Measurements from ENCODE around the gene PAMR1. TPM values are rescaled to one million over a fixed set of nuclear protein-coding genes. Genes with fewer than 3 reads are reported as not detected.

The PAMR1 gene
- total RNA-seq, 1 donor from 2014 or later = 0.21 TPM

- H3K9me3 Mint-ChIP-seq = peaks cover 9% of the 10 kb centered on the region
- peaks cover 23% of the 10 kb centered on the region for H3K27me3 Mint-ChIP-seq (ENCODE audit: low read depth)
- TF ChIP-seq CTCF (conservative IDR thresholded peaks at IDR 0.05) = no peak
- H3K4me3 Mint-ChIP-seq = no peak overlapping the region
- H3K4me1 Mint-ChIP-seq = no peaks in the 10 kb centered on the region
- no peak for DNase-seq (ENCODE audit: low read depth, low spot score)
- H3K27ac Mint-ChIP-seq (ENCODE audit: unreplicated experiment) = no peak overlapping the region
- H3K36me3 Mint-ChIP-seq (ENCODE audit: low read depth) = peaks cover 7% of the 10 kb centered on the region
Observed at GRCh38 chr11:35486934-35487333, 38.5 kb downstream of the PAMR1 start.

- no peak overlapping the region for H3K4me3 Mint-ChIP-seq
- no peak overlapping the region for H3K27ac Mint-ChIP-seq (ENCODE audit: unreplicated experiment)
- TF ChIP-seq CTCF (conservative IDR thresholded peaks at IDR 0.05) = no peak
- H3K4me1 Mint-ChIP-seq = no peaks in the 10 kb centered on the region
- peaks cover 9% of the 10 kb centered on the region for H3K9me3 Mint-ChIP-seq
- no peak for DNase-seq (ENCODE audit: low read depth, low spot score)
- H3K36me3 Mint-ChIP-seq (ENCODE audit: low read depth) = peaks cover 7% of the 10 kb centered on the region
- peaks cover 23% of the 10 kb centered on the region for H3K27me3 Mint-ChIP-seq (ENCODE audit: low read depth)
Observed at GRCh38 chr11:35486446-35486845, 39.0 kb downstream of the PAMR1 start.

GRCh38 chr11:35485656-35486322 lies 39.6 kb downstream of the PAMR1 start:
- Mint-ChIP-seq H3K36me3 (ENCODE audit: low read depth) (peaks cover 7% of the 10 kb centered on the region), H3K9me3 (peaks cover 9% of the 10 kb centered on the region), H3K4me1 (no peaks in the 10 kb centered on the region), H3K4me3 (no peak overlapping the region), H3K27ac (ENCODE audit: unreplicated experiment) (no peak overlapping the region), H3K27me3 (ENCODE audit: low read depth) (peaks cover 21% of the 10 kb centered on the region)
- peak; percentile 96 for DNase-seq (ENCODE audit: low read depth, low spot score)
- TF ChIP-seq CTCF (conservative IDR thresholded peaks at IDR 0.05) = peak; percentile 94

GRCh38 chr11:35484435-35484834 lies 41.0 kb downstream of the PAMR1 start:
- peaks cover 22% of the 10 kb centered on the region for H3K27me3 Mint-ChIP-seq (ENCODE audit: low read depth)
- peaks cover 9% of the 10 kb centered on the region for H3K9me3 Mint-ChIP-seq
- H3K36me3 Mint-ChIP-seq (ENCODE audit: low read depth) = peaks cover 7% of the 10 kb centered on the region
- peaks cover 10% of the 10 kb centered on the region for H3K4me1 Mint-ChIP-seq
- no peak for TF ChIP-seq CTCF (conservative IDR thresholded peaks at IDR 0.05)
- DNase-seq (ENCODE audit: low read depth, low spot score) = no peak
- H3K27ac Mint-ChIP-seq (ENCODE audit: unreplicated experiment) = no peak overlapping the region
- H3K4me3 Mint-ChIP-seq = no peak overlapping the region

- Mint-ChIP-seq H3K4me1 (peaks cover 21% of the 10 kb centered on the region), H3K4me3 (no peak overlapping the region), H3K27me3 (ENCODE audit: low read depth) (peaks cover 22% of the 10 kb centered on the region), H3K27ac (ENCODE audit: unreplicated experiment) (no peak overlapping the region), H3K9me3 (peaks cover 9% of the 10 kb centered on the region), H3K36me3 (ENCODE audit: low read depth) (peaks cover 7% of the 10 kb centered on the region)
- TF ChIP-seq CTCF (conservative IDR thresholded peaks at IDR 0.05) = no peak
- no peak for DNase-seq (ENCODE audit: low read depth, low spot score)
Observed at GRCh38 chr11:35483131-35483820, 42.1 kb downstream of the PAMR1 start.

Measured in neural crest cell (in vitro differentiated cells).